H9 (cell line): Measurements from ENCODE around the gene PRSS22. TPM values are rescaled to one million over a fixed set of nuclear protein-coding genes. Genes with fewer than 3 reads are reported as not detected.

Source experiments
- DNase-seq: peaks from one replicate; pipeline ENCODE4 v3.0.0-alpha.2; 2017
- H2AFZ ChIP-seq: one replicate; pipeline ENCODE4 v1.6.1; 2013; ENCODE audit warnings: mild to moderate bottlenecking, low read length, control low read depth, moderate library complexity
- H2AK5ac ChIP-seq: 2 replicates; pipeline ENCODE4 v1.6.1; 2013; ENCODE audit warnings: low read length, control low read depth, mixed read lengths; ENCODE audit not compliant: insufficient read length
- H2BK120ac ChIP-seq: one replicate; pipeline ENCODE4 v1.6.1; 2013; ENCODE audit warnings: low read depth, mild to moderate bottlenecking, low read length, control low read depth, inconsistent platforms; ENCODE audit not compliant: poor library complexity, severe bottlenecking
- H2BK12ac ChIP-seq: 2 replicates; pipeline ENCODE4 v1.6.1; 2013; ENCODE audit warnings: low read length, control low read depth, mixed read lengths, low read depth; ENCODE audit not compliant: insufficient read length
- H2BK15ac ChIP-seq: 2 replicates; pipeline ENCODE4 v1.6.1; 2013; ENCODE audit warnings: low read depth, low read length, control low read depth
- H2BK20ac ChIP-seq: one replicate; pipeline ENCODE4 v1.6.1; 2013; ENCODE audit warnings: low read depth, mild to moderate bottlenecking, low read length, control low read depth, inconsistent platforms; ENCODE audit not compliant: poor library complexity, severe bottlenecking
- H2BK5ac ChIP-seq: 2 replicates; pipeline ENCODE4 v1.6.1; 2013; ENCODE audit warnings: low read length, control low read depth, mixed read lengths; ENCODE audit not compliant: insufficient read length
- H3K14ac ChIP-seq: 2 replicates; pipeline ENCODE4 v1.6.1; 2013; ENCODE audit warnings: low read length, control low read depth; ENCODE audit not compliant: insufficient read depth
- H3K18ac ChIP-seq: 2 replicates; pipeline ENCODE4 v1.6.1; 2013; ENCODE audit warnings: low read depth, mild to moderate bottlenecking, mixed read lengths, low read length, control low read depth; ENCODE audit not compliant: insufficient read length
- H3K23ac ChIP-seq: 2 replicates; pipeline ENCODE4 v1.6.1; 2013; ENCODE audit warnings: low read length, control low read depth, mixed read lengths, low read depth; ENCODE audit not compliant: insufficient read length
- H3K23me2 ChIP-seq: 2 replicates; pipeline ENCODE4 v1.6.1; 2013; ENCODE audit warnings: low read depth, mild to moderate bottlenecking, mixed read lengths, low read length, control low read depth; ENCODE audit not compliant: insufficient read length, poor library complexity, severe bottlenecking
- H3K27ac ChIP-seq: 2 replicates; pipeline ENCODE4 v1.5.1; 2013; ENCODE audit warnings: low read length, control low read depth, mixed read lengths, low read depth; ENCODE audit not compliant: insufficient read length
- H3K27me3 ChIP-seq: 2 replicates; pipeline ENCODE4 v1.6.1; 2013; ENCODE audit warnings: low read length, control low read depth, inconsistent platforms; ENCODE audit not compliant: insufficient read depth
- H3K4ac ChIP-seq: 2 replicates; pipeline ENCODE4 v1.6.1; 2013; ENCODE audit warnings: low read depth, mild to moderate bottlenecking, control low read depth, inconsistent platforms, low read length, moderate library complexity
- H3K4me1 ChIP-seq: 2 replicates; pipeline ENCODE4 v1.6.1; 2013; ENCODE audit warnings: low read length, control low read depth, inconsistent platforms; ENCODE audit not compliant: insufficient read depth
- H3K4me2 ChIP-seq: 2 replicates; pipeline ENCODE4 v1.6.1; 2013; ENCODE audit warnings: low read length, control low read depth, mixed read lengths; ENCODE audit not compliant: insufficient read length, insufficient read depth
- H3K56ac ChIP-seq: 2 replicates; pipeline ENCODE4 v1.6.1; 2013; ENCODE audit warnings: low read depth, mild to moderate bottlenecking, mixed read lengths, low read length, control low read depth; ENCODE audit not compliant: insufficient read length
- H3K79me1 ChIP-seq: 2 replicates; pipeline ENCODE4 v1.6.1; 2013; ENCODE audit warnings: low read depth, mild to moderate bottlenecking, moderate library complexity, low read length, control low read depth, inconsistent platforms; ENCODE audit not compliant: insufficient read depth, poor library complexity, severe bottlenecking
- H3K79me2 ChIP-seq: 2 replicates; pipeline ENCODE4 v1.6.1; 2013; ENCODE audit warnings: low read length, control low read depth, inconsistent platforms; ENCODE audit not compliant: insufficient read depth
- H3K9ac ChIP-seq: 2 replicates; pipeline ENCODE4 v1.6.1; 2013; ENCODE audit warnings: low read length, control low read depth, mixed read lengths; ENCODE audit not compliant: insufficient read length; ENCODE audit errors: extremely low read depth
- H3K9me3 ChIP-seq: one replicate; pipeline ENCODE4 v1.6.1; 2013; ENCODE audit warnings: low read depth, low read length, inconsistent platforms; ENCODE audit not compliant: control insufficient read depth
- H3T11ph ChIP-seq: one replicate; pipeline ENCODE4 v1.6.1; 2013; ENCODE audit warnings: mild to moderate bottlenecking, low read length, control low read depth, inconsistent platforms
- H4K20me1 ChIP-seq: one replicate; pipeline ENCODE4 v1.6.1; 2013; ENCODE audit not compliant: control insufficient read depth, insufficient read length, insufficient read depth
- H4K5ac ChIP-seq: 2 replicates; pipeline ENCODE4 v1.6.1; 2013; ENCODE audit warnings: low read depth, mild to moderate bottlenecking, mixed read lengths, low read length, control low read depth; ENCODE audit not compliant: insufficient read length
- H4K8ac ChIP-seq: replicated peaks from 2 replicates; pipeline ENCODE4 v1.6.1; 2013; ENCODE audit warnings: low read length, control low read depth, mixed read lengths, low read depth; ENCODE audit not compliant: insufficient read length
- H4K91ac ChIP-seq: 2 replicates; pipeline ENCODE4 v1.6.1; 2013; ENCODE audit warnings: low read depth, mild to moderate bottlenecking, moderate library complexity, mixed read lengths, low read length, control low read depth; ENCODE audit not compliant: insufficient read length
- H3K27ac Mint-ChIP-seq, 3 experiments: 2 replicates in 2 of 3; 3 replicates in 1 of 3; pipeline ENCODE4 v1.8.0; 2020 to 2021; ENCODE audit warnings: mixed read lengths in 3 of 3, mild to moderate bottlenecking in 1 of 3, moderate library complexity in 1 of 3
- H3K27me3 Mint-ChIP-seq: 2 replicates; pipeline ENCODE4 v1.8.0; 2021; ENCODE audit warnings: low read depth, mild to moderate bottlenecking, moderate library complexity, mixed read lengths
- H3K36me3 Mint-ChIP-seq, 3 experiments: 2 replicates in 2 of 3; 3 replicates in 1 of 3; pipeline ENCODE4 v1.8.0; 2020 to 2021; ENCODE audit warnings: low read depth in 3 of 3, mixed read lengths in 3 of 3; ENCODE audit not compliant: insufficient read depth in 1 of 3
- H3K4me1 Mint-ChIP-seq, 2 experiments: 2 replicates each; pipeline ENCODE4 v1.8.0; 2020; ENCODE audit warnings: mixed read lengths in 2 of 2
- H3K4me3 Mint-ChIP-seq, 2 experiments: 2 replicates in 1 of 2; 3 replicates in 1 of 2; pipeline ENCODE4 v1.8.0; 2020 to 2021; ENCODE audit warnings: mild to moderate bottlenecking in 2 of 2, mixed read lengths in 2 of 2, moderate library complexity in 1 of 2
- H3K9me3 Mint-ChIP-seq, 2 experiments: 2 replicates in 1 of 2; 3 replicates in 1 of 2; pipeline ENCODE4 v1.8.0; 2020; ENCODE audit warnings: mild to moderate bottlenecking in 2 of 2, mixed read lengths in 2 of 2, moderate library complexity in 1 of 2
- WGBS: extraction: QIAGEN DNeasy Blood & Tissue Kit; methylation state at CpG from one replicate; pipeline ENCODE4 v1.1.7; 2013; ENCODE audit warnings: missing lambda C conversion rate, low lambda C conversion rate, mixed read lengths; ENCODE audit not compliant: insufficient read length; ENCODE audit errors: extremely low coverage; 5-methylcytosine and 5-hydroxymethylcytosine counted together
- total RNA-seq: library from RNA; stranded (reverse); gene quantifications from 2 replicates; pipeline ENCODE4 v1.2.1, GENCODE V29; 2021
- TF ChIP-seq, protein P1 (sequence below): fragments of 200-600 bp; sonication (generic); conservative IDR thresholded peaks from 3 replicates; pipeline ENCODE4 v1.8.0; 2021; ENCODE audit warnings: antibody characterized with exemption, mild to moderate bottlenecking

PRSS22 gene
- total RNA-seq, 1 experiment from 2014 or later: 1.9 TPM

DNA sequence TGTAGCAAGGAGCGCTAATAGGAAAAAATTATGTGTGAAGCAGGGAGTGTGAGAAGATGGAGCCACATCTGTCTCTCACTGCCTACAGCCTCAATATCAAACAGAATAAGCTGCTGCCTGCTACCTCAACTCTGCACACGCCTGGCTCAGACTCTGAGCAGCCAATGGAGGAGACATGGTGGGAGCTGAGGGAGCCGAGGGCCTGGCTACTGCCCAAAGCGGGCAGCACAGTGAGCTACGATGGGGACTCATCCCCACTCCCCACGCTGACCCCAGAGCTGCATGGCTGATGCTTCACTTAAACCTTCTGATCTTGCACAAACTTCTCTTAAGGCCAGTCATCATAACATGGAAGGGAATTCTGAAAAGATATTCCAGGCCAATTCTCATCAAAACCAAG, 14.0 kb upstream of the PRSS22 start:
- H3K36me3 Mint-ChIP-seq: no peaks in the 10 kb centered on the region
- H3K27me3 Mint-ChIP-seq: peaks cover 51% of the 10 kb centered on the region
- Histone ChIP-seq H3K79me1 (no peaks in the 10 kb centered on the region), H4K5ac (no peak overlapping the region), H2AK5ac (no peak overlapping the region), H2BK120ac (no peak overlapping the region), H2AFZ (no peak overlapping the region), H4K91ac (no peak overlapping the region), H3K14ac (no peak overlapping the region), H3K56ac (no peak overlapping the region), H3K79me2 (no peaks in the 10 kb centered on the region), H3K4me1 (0 out of 2 replicates have a peak, but pooled peaks cover 1% of the 10 kb centered on the region), H4K20me1 (no peaks in the 10 kb centered on the region), H3K9ac (no peak overlapping the region), H3K18ac (no peak overlapping the region), H3T11ph (no peak overlapping the region), H2BK5ac (no peak overlapping the region), H3K23me2 (peaks cover 2% of the 10 kb centered on the region), H3K9me3 (no peaks in the 10 kb centered on the region), H2BK20ac (no peak overlapping the region), H4K8ac (no peak overlapping the region), H3K27ac (no peak overlapping the region), H3K27me3 (no peaks in the 10 kb centered on the region), H3K23ac (no peak overlapping the region), H3K4ac (no peak overlapping the region), H3K4me2 (no peak overlapping the region), H2BK12ac (no peak overlapping the region), H2BK15ac (no peak overlapping the region)
- TF ChIP-seq, protein P1, sequence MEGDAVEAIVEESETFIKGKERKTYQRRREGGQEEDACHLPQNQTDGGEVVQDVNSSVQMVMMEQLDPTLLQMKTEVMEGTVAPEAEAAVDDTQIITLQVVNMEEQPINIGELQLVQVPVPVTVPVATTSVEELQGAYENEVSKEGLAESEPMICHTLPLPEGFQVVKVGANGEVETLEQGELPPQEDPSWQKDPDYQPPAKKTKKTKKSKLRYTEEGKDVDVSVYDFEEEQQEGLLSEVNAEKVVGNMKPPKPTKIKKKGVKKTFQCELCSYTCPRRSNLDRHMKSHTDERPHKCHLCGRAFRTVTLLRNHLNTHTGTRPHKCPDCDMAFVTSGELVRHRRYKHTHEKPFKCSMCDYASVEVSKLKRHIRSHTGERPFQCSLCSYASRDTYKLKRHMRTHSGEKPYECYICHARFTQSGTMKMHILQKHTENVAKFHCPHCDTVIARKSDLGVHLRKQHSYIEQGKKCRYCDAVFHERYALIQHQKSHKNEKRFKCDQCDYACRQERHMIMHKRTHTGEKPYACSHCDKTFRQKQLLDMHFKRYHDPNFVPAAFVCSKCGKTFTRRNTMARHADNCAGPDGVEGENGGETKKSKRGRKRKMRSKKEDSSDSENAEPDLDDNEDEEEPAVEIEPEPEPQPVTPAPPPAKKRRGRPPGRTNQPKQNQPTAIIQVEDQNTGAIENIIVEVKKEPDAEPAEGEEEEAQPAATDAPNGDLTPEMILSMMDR: no peak
- H3K4me1 Mint-ChIP-seq: peaks cover 0 to 11% of the 10 kb centered on the region in 2 experiments; a peak in 2 of 4 replicates
- no peak overlapping the region for H3K4me3 Mint-ChIP-seq
- no peaks in the 10 kb centered on the region for H3K9me3 Mint-ChIP-seq
- DNase-seq: no peak
- H3K27ac Mint-ChIP-seq: no peak overlapping the region
- WGBS: no CpG with 5 or more reads among the region's 6 CpGs
